ENCODE measurements around the gene DNPH1. TPM values are rescaled to one million over a fixed set of nuclear protein-coding genes. Genes with fewer than 3 reads are reported as not detected.

DNPH1 gene
- total and polyA plus RNA-seq, 10 of the 15 experiments (the other 5 are each of a cell fraction or from before 2014, with no cell fraction given): 7.0 to 136 (median 67.7) TPM

- TF ChIP-seq ZNF687 (IDR thresholded peaks at IDR 0.05): peak; percentile 77; the same call in 1 of the 2 replicates
- peak; percentile 29; the same call in 1 of the 2 replicates for TF ChIP-seq NRF1 (conservative IDR thresholded peaks at IDR 0.05; ENCODE audit: low read depth, low read length)
- TF ChIP-seq RAD21 (IDR thresholded peaks at IDR 0.05; ENCODE audit: insufficient read depth, low read depth, low read length): no peak
- no peak for TF ChIP-seq ZNF622 (IDR thresholded peaks at IDR 0.05)
- peak; percentile 93 for TF ChIP-seq NR2C1 (IDR thresholded peaks at IDR 0.05)
- TF ChIP-seq PBX3 (IDR thresholded peaks at IDR 0.05; ENCODE audit: insufficient replicate concordance, low read depth, low read length): no peak
- 0 out of 2 replicates have a peak, but pooled peaks have one; percentile 33 for TF ChIP-seq HDGF (IDR thresholded peaks at IDR 0.05)
- TF ChIP-seq SMAD1 (IDR thresholded peaks at IDR 0.05; ENCODE audit: low read depth, partially characterized antibody): no peak
- TF ChIP-seq E2F4 (IDR thresholded peaks at IDR 0.05; ENCODE audit: low read depth, low read length): 0 out of 2 replicates have a peak, but pooled peaks have one; percentile 15
- TF ChIP-seq ZNF592 (IDR thresholded peaks at IDR 0.05): peak; percentile 57; the same call in 1 of the 2 replicates
- TF ChIP-seq MAX (IDR thresholded peaks at IDR 0.05; ENCODE audit: low read depth, low read length): peak; percentile 59; the same call in 1 of the 2 replicates
- TF ChIP-seq ZBED1 (IDR thresholded peaks at IDR 0.05; ENCODE audit: borderline replicate concordance): 0 out of 2 replicates have a peak, but pooled peaks have one; percentile 75
- TF ChIP-seq ELK1 (IDR thresholded peaks at IDR 0.05; ENCODE audit: low read depth, low read length): peak; percentile 58; the same call in 1 of the 2 replicates
- no peak for TF ChIP-seq NFIC (IDR thresholded peaks at IDR 0.05; ENCODE audit: low read depth, low read length)
- peak; percentile 95 for TF ChIP-seq BACH1 (IDR thresholded peaks at IDR 0.05; ENCODE audit: borderline replicate concordance)
- TF ChIP-seq CREM (IDR thresholded peaks at IDR 0.05; ENCODE audit: low read depth): peak; percentile 59
Measured at GRCh38 chr6:43181942-43182860, 47.1 kb downstream of the DNPH1 start, which contains the start of gene CUL9 (continued).
